Activated gamma-delta T cell (primary cell): ENCODE data around the gene NTRK1.
A peak's percentile ranks its signal among the peaks of the same experiment; 100 is the strongest.

Experiments
- DNase-seq: peaks from one replicate; lab custom pipeline; 2025; lab: John Stamatoyannopoulos, UW

The NTRK1 gene

DNA sequence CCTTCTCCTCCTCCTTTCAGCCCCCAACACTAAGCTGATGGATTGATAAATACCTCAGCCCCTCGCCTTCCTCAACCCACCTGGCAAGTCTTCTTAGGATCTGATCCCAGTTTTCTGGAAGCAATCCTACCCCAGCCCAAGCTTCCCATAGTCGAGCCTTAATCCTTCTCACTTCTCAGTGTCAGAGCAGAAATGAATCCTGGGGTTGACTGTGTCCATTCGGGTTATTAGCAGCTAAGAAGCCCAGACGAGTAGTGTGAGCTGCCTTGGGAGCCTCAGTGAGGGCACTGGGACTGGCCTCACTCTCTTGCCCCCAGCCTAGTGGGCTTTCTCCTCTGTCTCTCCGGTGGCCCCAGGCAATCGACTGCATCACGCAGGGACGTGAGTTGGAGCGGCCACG lies 20.4 kb downstream of the NTRK1 start:
- DNase-seq, result no peak

DNA sequence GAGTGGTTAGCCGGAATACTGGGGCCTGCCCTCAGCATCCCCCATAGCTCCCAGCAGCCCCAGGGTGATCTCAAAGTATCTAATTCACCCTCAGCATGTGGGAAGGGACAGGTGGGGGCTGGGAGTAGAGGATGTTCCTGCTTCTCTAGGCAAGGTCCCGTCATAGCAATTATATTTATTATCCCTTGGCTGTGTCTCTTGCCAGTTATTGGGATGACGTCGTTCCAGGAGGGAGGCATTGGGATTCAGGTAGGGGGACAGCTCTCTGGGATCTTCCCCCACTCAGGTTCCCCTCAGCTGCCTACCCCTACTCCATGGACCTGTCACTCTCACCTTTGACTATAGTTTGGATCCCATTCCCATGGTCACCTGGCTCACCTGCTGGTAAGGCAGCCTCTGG lies 21.0 kb downstream of the NTRK1 start:
- no peak for DNase-seq

DNA sequence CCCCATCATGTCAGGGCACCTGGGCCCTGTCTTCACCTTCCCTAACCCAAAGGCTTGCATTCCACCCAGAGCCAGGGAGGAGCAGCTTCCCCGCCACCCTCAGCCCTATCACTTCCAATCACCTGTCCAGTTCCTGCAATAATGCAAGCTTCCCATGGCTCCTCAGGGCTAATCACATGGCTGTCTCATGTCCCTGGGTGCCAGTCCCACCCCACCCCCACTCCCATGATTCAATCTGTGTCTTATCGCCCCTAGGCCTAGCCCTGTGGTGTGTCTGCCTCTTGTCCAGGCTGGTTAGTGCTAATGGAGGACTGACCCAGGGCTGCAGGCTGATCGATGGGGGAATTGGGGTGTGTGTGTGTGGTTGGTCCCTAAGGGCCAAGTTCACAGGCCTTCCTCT lies 21.9 kb downstream of the NTRK1 start:
- no peak for DNase-seq

DNA sequence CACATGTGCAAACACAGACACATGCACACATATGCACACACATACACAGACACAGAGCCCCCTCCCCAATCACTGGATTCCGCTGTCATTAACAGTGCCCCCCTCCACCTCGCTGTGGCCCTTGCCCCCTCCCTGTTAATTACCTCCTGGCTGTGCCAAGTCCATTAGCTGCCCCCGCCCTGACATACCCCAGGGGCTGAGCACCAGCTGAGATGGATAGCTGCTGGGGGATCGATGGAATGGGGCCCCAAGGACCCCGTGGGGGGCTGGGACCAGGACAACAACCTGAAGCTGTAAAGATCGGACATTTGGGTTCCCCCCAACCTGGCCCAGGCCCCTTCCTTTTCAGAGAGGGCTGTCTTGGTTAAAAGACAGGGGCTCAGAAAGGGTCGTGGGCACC lies 23.3 kb downstream of the NTRK1 start:
- no peak for DNase-seq

DNA sequence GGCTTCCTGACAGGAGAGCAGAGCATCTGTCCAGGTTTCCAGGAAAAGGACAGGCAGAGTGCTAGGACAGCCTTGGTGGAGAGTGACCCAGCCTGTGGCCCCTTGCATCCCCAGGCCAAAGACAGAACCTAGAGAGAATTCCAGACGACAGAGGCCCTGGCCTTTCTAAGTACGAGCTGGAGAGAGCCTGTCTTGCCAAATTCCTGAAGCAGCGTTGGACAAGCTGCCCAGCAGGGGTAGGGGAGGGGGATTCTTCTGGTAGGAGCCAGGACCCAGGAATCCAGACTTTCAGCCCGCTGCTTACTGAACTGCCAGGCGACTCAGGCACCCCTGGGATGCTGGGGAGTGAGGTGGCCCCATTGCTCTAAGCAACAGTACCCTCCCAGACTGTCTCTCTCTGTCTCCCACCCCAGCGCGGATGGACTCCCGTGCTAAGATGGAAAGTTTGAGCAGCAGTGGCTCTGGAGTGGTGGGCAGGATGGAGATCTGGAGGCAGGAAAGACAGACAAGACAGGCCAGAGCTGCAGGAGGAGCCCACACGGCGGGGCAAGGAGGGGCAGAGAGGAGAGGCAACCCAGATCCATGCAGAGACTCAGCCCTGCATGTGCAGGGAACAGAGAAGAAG lies 24.0 kb downstream of the NTRK1 start:
- no peak for DNase-seq

DNA sequence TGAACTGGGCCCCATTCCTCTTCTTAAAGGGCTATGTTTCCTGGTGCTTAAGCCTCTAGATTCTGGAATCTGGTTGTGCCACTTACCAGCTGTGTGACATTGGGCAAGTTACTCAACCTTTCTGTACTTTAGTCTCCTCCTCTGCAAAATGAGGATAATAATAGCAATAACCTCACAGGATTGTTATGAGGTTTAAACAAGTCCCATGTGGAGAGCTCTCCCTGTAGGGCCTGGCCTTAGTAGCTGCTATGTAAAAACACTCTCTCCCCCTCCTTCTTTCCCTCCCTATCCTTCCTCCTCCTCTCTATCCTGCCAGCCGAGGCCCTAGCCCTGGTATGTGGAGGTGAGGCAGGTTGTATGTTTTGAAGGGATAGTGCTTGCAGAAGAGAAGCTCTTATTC lies 24.6 kb downstream of the NTRK1 start:
- DNase-seq, result no peak

DNA sequence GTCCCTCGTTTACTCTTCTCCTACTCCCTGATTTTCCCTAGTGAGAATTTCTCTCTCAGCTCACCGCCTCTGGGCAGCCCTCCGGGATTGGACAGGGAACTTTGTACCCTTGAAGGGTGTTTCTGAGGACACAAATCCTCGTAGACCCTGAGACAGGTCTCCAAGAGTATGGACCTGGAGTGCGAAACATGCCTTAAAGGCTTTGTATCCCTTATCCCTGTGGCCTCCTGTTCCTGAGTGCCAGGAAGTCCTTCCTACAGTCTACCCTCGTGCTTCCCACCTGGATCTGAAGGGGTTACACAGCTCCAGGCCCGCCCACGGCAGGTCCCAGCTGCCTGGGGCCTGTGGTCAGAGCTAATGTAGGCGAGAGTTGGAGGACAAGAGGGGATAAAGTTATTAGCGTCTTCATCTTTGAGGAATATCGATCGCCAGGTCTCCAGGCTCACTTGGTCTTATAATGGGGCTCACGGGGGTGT lies 25.3 kb downstream of the NTRK1 start:
- DNase-seq, result no peak

DNA sequence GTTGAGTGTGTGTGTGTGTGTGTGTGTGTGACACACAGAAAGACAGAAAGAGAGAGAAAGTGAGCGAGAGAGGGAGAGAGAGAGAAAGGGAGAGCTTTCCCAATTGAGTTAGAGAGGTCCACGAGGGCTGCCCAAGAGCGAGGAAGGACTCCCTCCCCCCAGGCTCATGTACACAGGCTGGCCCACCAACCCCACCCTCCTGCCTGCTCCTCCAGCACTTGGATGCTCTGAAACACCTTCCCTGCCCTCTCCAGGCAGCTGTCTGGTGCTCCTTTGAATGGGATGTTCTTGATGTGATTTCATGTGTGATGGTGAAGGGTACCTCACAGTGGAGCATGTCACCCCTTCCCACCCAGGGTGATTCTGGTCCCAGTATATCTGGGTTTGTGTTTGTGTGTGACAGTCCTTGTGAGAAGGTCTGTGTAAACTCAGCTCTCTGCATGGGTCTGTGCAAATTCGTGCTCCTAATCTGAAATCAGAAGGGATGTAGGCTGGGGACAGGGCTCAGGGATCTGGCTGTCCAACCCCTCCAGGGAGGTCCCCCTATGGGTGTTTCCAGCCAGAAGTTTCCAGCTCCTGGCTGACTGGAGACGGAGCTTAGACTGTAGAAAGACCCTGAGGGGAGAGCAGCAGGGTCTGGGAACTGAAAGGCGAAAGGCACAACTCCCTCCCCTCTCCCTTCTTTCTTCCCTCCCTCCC lies 26.1 kb downstream of the NTRK1 start:
- no peak for DNase-seq

DNA sequence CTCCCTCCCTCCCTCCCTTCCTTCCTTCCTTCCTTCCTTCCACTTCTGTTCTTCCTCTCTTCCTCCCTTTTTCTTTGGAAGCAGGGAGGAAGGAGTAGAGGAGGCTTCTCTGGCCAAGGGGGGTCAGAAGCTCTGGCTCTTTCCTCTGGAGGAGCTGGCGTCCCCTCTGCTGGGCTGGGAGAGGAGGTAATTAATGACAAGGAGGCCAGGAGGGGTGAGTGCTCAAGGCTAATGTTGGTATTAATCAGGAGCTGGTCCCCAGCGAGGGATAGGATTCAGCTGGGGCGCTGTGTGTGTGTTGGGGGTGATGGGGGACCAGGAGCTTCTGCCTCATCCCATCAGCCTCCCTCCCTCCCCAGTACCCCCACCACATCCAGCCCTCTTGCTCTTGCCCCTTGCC lies 26.7 kb downstream of the NTRK1 start:
- no peak for DNase-seq

DNA sequence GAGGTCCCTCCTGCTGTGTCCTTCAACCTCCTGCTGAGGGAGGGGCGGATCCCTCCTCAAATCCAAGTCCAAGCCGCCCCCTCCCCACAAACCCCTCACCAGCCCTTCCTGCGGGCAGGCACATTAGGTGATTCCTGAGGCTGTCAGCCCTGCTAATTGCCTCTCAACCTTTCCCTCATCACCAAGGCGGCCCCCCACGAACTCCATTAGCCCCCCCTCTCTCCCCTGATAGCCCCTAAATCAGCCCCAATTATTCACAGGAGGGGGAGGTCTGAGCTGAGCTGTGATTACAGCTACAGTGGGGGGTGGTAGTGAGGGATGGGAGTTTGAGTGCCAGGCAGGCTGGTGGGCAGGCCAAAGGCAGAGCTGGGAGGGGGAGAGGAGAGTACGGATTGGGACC lies 27.1 kb downstream of the NTRK1 start:
- DNase-seq, result no peak

DNA sequence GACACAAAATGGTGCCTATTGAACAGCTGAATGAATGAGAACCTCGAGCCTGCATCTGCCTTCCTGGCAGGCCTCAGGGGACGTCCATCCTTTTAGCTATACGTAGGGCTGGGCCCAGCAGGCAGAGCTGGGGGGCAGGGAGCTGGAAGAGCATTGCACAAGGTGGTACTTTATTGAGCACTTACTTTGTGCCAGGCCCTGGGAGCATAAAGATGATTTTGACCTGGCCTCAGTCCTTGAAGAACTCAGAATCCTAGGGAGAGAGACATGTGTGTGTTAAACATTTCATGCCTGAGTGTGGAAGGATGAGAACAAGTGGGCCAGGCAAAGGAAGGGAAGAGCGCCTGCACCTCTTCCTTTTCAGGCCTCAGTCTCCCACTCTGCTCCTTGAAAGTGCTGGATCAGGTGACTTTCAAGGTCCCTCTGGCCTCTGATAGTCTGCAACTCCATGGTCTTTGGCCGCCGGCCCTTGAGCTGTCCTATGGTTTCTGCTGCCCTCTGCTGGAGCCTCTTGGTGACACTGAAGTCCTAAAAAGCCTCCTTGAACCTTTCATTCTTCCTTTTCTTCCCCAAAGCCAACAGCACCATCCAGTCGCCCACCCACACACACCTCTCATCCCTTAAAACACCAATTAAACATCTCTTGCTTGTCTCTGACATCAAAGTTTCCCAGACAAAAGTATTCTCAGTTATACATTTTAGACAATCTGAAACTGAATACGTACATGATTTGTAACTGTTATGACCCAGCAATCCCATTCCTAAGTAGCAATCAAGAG lies 29.3 kb downstream of the NTRK1 start:
- no peak for DNase-seq

DNA sequence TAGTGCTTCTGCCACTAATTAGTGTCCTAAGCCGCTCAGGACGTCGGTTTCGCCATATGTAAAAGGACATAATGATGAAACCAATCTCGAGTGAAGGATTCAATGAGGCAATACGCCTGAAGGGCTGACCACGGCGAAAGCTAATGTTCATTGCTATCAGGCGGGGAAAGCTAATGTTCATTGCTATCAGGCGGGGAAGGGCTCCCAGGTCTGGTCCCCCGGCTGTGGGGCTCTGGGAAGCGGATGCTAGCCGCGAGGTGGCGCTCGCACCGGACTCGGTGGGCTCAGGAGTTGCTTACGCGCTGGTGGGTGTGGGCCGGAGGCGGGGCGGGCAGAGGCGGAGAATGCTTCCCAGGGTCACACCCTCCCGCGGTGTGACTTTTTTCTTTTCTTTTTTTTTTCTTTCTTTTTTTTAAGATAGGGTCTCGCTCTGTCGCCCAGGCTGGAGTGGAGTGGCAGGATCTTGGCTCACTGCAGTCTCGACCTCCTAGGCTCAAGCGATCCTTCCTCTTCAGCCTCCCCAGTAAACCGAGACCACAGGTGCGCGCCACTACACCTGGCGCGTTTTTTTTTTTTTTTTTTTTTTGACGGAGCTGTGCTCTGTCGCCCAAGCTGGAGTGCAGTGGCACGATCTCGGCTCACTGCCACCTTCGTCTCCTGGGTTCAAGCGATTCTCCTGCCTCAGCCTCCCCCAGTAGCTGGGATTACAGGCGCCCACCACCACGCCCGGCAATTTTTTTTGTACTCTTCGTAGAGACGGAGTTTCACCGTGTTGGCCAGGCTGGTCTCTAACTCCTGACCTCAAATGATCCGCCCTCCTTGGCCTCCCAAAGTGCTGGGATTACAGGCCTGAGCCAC lies 31.8 kb downstream of the NTRK1 start:
- DNase-seq, result peak; percentile 68

DNA sequence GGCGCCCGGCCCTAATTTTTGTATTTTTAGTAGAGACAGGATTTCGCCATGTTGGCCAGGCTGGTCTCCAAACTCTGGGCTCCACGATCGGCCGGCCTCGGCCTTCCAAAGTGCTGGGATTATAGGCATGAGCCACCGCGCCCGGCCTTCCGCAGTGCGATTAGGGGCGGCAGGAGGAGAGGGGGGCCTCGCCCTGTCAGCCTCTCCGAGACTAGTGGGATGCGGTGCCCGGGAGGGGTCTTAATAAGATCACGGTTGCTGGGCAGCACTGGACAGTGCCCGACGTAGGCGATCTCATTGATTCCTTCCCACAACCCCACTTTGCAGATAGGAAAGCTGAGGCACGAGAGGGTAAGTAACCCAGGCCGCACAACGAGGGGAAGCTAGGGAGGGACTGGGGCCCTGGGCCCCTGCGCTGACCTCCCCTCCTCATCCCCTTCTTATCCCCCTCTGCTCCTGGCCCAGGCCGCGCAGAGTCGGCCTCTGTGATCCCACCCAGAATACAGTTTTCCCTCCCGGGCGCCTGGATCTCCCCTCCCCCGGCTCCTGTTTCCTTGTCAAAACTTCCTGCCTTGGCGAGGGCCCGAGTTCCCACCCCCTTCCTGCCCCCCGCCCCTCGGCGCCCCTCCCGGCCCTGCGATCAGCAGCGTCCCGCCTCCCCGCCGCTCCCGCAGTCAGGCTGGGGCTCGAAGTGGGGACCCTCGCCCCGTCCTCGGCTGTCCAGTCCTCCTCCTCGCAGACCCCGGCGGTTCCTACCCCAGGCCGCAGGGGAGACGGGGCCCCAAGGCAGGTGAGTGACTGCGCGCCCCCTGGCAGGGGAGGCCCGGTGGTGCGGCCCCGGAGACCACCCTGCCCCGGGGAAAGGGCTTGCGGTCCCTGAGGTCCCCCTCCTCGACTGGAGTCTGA lies 32.6 kb downstream of the NTRK1 start, which contains the start of gene PEAR1:
Gene PEAR1 (plus strand): TSS at position 671 of the 906 bp plus-strand sequence. CDS start 10,209 bp downstream, outside the sequence.
- DNase-seq, result no peak

DNA sequence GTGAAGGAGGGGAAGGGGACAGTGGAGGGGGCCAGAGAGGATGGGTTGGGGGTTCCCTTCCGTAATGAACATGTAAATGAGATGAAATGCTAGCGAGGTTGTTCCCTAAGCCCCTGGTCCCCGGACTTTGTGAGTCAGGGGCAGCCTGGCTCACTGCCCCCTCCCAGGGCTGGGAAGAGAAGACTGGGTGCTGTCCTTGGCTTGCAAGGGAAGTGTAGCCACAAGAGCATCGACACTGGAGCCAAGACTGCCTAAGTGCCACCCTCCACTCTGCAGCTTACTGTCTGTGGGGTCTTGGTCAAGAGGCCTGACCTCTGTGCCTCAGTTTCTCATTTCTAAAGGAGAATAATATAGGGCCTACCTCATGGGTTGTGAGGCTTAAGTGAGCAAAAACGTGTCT lies 33.3 kb downstream of the NTRK1 start:
- no peak for DNase-seq

DNA sequence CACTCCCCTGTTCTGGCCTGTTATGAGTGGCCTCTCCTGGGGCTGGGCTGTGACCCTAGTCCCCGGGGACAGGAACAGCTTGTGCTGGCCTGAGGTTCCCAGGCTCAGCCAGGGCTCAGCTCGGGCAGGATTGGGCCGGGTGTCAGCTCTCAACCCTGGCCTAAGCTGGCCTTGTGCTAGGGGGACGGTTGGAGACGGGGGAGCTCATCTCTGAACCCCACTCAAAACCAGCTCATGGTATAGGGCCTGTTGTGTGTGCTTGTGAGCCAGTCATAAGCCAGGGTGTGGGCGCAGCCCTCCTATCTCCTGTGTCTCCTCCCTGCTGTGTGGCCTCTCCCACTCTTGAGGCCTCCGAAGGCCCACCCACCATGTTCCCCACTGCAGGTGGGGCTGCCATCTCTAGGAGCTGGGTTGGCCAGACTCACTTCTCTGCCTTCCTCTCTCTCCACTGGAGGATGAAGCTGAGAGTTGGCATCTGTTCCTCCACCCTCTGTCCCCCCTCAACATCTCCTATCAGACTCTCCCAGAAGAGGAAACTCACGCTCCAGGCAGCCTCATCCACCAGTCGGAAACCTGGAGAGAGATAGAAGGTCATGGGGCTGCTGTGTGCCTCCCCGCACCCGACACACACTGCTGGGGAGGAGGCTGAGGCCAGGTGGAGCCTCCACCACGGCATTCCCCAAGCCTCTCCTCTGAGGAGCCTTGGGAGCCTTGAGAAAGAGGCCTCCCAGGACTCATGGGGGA lies 34.2 kb downstream of the NTRK1 start:
- no peak for DNase-seq

DNA sequence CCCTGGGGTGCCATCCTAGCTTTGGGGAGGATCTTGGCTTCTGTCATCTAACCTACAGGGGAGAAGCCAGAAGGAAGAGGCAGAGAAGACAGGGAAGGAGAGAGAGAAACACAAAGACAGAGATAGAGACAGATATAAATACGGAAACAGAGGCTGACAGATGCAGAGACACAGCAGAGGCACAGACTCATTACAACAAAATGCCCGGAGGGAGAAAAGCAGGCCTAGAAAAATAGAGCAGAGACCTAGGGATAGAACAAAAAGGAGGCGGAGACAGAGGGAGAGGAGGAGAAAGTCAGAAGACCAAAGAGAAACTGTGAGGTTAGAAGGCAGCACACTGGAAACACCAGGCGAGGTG lies 34.8 kb downstream of the NTRK1 start:
- no peak for DNase-seq

DNA sequence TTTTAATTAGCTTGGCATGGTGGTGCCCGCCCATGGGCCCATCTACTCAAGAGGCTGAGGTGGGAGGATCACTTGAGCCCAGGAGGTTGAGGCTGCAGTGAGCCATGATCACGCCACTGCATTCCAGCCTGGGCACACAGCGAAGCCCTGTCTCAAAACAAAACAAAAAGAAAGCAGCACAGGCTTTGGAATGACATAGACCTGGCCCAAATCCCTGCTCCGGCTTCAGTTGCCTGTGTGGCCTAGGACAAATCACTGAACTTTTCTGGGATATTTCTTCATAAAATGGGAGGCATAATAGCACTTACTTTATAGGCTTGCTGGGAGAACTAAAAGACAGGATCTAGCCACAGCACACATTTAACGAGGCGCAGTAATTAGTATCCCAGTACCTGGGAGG lies 35.3 kb downstream of the NTRK1 start:
- no peak for DNase-seq

DNA sequence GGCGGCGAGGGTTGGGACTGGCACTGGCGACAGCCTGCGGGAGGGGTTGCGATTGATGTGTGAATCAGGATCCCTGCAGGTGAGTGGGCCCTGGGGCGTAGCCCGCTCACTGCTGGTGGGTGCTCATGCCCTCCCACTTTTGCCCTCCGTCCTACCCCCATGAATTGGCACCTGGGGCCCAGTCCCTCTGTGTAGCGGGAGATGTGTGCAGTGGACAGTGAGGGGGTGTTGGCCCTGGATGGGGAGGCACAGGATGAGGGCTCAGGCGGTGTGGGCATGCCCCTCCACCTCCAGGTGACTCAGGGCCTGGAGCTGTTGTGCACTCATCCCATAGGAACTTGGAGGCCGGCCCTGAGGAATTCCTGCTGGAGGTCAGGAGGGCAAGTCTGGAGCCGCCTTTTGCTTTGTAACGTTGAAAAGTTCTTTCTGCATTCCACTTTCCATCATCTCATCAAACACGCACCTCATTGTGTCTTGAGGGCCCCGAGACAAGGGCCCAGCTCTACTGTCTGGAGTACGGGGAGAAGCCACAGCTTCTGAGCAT lies 35.9 kb downstream of the NTRK1 start:
- no peak for DNase-seq

DNA sequence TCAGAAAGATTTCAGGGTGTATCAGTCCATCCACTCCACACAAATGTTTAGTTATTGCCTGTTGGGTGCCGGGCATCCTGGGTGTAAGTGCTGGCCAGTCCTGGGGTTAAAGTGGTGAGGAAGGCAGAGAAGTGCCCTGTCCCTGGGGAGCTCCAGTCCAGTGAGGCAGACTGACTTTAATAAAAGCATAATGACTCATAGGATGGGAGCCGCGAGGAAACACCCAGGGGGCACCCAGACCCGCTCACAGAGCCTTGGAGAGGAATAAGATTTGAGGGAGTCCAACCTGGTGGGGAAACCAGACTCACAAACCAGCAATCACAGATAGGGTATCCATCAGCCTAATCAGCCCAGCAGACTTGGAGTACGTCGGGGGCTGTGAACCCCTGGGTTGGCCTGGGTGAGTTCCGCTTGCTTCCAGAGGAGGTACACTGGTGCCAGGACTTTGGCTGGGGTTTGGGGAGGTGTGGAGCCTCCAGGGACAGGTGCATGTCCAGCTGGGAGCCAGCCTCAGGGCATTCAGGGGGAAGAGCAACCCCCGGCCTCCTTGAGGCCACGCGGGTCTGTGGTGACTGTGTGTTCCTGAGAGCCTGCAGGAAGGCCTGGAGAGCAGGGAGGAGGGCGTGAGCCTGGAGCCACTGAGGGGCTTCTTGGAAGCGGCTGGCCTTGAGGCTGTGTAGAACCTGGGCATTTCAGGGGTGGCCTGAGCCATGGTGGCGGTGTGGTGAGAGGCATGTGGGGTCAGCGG lies 36.6 kb downstream of the NTRK1 start:
- no peak for DNase-seq
